LNCaP clone FGC (cell line): ENCODE measurements around the gene TPST2.

Source experiments
- DNase-seq: peaks from one replicate; pipeline ENCODE4 v3.0.0-alpha.2; 2011; ENCODE audit warnings: low read depth
- H3K4me3 ChIP-seq: 2 replicates; pipeline ENCODE4 v1.5.1; 2011; ENCODE audit warnings: mild to moderate bottlenecking, low read depth, low read length, control low read depth
- TF ChIP-seq, protein P1 (sequence below): IDR thresholded peaks from 2 replicates; pipeline ENCODE4 v1.5.1; 2012; ENCODE audit warnings: mild to moderate bottlenecking; ENCODE audit not compliant: control insufficient read depth, insufficient read depth; ENCODE audit errors: extremely low read depth

Gene TPST2

GRCh38 chr22:26547426-26547825 is 42.5 kb downstream of the TPST2 start:
- DNase-seq = no peak
- TF ChIP-seq, protein P1, sequence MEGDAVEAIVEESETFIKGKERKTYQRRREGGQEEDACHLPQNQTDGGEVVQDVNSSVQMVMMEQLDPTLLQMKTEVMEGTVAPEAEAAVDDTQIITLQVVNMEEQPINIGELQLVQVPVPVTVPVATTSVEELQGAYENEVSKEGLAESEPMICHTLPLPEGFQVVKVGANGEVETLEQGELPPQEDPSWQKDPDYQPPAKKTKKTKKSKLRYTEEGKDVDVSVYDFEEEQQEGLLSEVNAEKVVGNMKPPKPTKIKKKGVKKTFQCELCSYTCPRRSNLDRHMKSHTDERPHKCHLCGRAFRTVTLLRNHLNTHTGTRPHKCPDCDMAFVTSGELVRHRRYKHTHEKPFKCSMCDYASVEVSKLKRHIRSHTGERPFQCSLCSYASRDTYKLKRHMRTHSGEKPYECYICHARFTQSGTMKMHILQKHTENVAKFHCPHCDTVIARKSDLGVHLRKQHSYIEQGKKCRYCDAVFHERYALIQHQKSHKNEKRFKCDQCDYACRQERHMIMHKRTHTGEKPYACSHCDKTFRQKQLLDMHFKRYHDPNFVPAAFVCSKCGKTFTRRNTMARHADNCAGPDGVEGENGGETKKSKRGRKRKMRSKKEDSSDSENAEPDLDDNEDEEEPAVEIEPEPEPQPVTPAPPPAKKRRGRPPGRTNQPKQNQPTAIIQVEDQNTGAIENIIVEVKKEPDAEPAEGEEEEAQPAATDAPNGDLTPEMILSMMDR = no peak
- H3K4me3 ChIP-seq = no peak overlapping the region

DNA sequence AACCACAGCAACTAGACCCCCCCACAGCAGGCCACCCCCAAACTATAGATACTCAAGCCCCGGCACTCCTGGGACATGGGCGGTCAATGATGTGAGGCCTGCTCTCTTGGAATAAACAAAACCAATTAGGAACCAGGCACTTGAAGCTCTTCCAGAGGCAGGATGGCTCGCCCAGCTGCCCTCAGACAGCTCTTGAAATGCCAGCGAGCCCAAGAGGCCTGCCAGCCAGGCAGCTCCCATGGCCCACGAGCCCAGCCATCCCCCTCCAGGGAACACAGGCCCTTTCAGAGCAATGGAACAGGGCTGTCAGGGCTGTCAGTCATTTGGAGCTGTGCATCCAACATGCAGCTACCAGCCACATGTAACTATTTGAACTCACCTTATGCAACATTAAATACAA is 43.6 kb downstream of the TPST2 start:
- TF ChIP-seq, protein P1 = no peak
- H3K4me3 ChIP-seq = no peak overlapping the region
- no peak for DNase-seq

DNA sequence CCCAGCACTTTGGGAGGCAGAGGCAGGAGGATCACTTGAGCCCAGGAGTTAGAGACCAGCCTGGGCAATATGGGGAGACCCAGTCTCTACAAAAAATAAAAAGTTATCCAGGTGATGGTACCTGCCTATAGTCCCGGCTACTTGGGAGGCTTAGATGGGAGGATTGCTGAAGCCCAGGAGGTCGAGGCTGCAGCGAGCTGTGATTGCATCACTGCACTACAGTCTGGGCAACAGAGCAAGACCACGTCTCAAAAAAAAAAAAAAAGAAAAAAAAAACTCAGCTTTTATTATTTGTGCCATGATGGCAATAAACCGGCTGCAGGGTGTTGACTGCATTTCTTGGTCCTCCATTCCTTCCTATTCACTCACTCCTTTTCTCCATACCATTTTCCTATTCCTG is 44.1 kb downstream of the TPST2 start:
- TF ChIP-seq, protein P1 = no peak
- H3K4me3 ChIP-seq = no peak overlapping the region
- DNase-seq = no peak

DNA sequence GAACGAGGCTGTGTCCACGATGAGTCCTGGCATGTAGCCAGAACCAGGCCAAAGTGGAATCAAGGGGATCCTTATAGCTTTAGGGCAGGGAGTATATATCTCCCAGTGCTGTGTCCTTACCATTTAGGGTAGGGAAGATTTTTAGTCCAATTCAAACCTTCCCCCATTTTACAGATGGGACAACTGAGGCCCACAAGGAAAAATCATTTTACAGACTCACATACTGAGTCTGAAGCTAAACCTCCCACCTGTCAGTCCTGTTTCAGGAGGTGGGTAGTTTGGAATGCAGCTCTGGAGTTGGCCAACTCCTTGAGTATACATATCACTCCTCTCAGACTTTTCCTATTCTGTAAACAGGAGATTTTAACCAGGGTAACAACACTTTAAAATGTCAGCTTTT is 44.5 kb downstream of the TPST2 start:
- TF ChIP-seq, protein P1 = no peak
- H3K4me3 ChIP-seq = no peak overlapping the region
- no peak for DNase-seq

- DNase-seq = no peak
- TF ChIP-seq, protein P1 = no peak
Observed at GRCh38 chr22:26544489-26544888, 45.4 kb downstream of the TPST2 start.

GRCh38 chr22:26542831-26543230 is 47.1 kb downstream of the TPST2 start:
- H3K4me3 ChIP-seq = no peak overlapping the region
- TF ChIP-seq, protein P1 = no peak
- no peak for DNase-seq

More at GRCh38 chr22:26544489-26544888, 45.4 kb downstream of the TPST2 start:
- no peak overlapping the region for H3K4me3 ChIP-seq

GRCh38 chr22:26541167-26541819 is 48.6 kb downstream of the TPST2 start:
- TF ChIP-seq, protein P1 = no peak
- no peak overlapping the region for H3K4me3 ChIP-seq
- DNase-seq = no peak
